HFFc6 (cell line): Measurements from ENCODE around the gene FGFRL1. TPM values are rescaled to one million over a fixed set of nuclear protein-coding genes. Genes with fewer than 3 reads are reported as not detected.

Experiments
- DNase-seq: peaks from one replicate; pipeline ENCODE4 v3.0.0-alpha.2; 2018
- H3K27ac Mint-ChIP-seq: 2 replicates; pipeline ENCODE4 v1.8.0; 2020; ENCODE audit warnings: mild to moderate bottlenecking, mixed read lengths
- H3K27me3 Mint-ChIP-seq: 2 replicates; pipeline ENCODE4 v1.8.0; 2021; ENCODE audit warnings: mild to moderate bottlenecking, moderate library complexity, mixed read lengths; ENCODE audit not compliant: insufficient read depth
- H3K36me3 Mint-ChIP-seq: 2 replicates; pipeline ENCODE4 v1.8.0; 2021; ENCODE audit warnings: low read depth, mixed read lengths
- H3K4me1 Mint-ChIP-seq: 2 replicates; pipeline ENCODE4 v1.8.0; 2020; ENCODE audit warnings: low read depth, mixed read lengths
- H3K4me3 Mint-ChIP-seq: 2 replicates; pipeline ENCODE4 v1.8.0; 2020; ENCODE audit warnings: mild to moderate bottlenecking, moderate library complexity, mixed read lengths
- H3K9me3 Mint-ChIP-seq: 2 replicates; pipeline ENCODE4 v1.8.0; 2020; ENCODE audit warnings: mild to moderate bottlenecking, mixed read lengths
- CTCF ChIP-seq: fragments of 200-600 bp; sonication (generic); IDR thresholded peaks from 2 replicates; pipeline ENCODE4 v1.5.0; 2021; ENCODE audit warnings: antibody characterized with exemption, mild to moderate bottlenecking
- total RNA-seq, 6 experiments: library from RNA; stranded (reverse); fragmentation: NEBNext Ultra II Directional; extraction: Animal tissue kit (Norgen Biotek cat#: 25700); gene quantifications; 2 replicates in 1 of 6; 3 replicates in 5 of 6; pipeline ENCODE4 v1.2.3, GENCODE V29; 2021

FGFRL1 gene
- total RNA-seq, 6 experiments from 2014 or later = 15.4 to 40.8 (median 17.3) TPM

GRCh38 chr4:1030031-1030430, 18.6 kb downstream of the FGFRL1 start:
- Mint-ChIP-seq H3K4me1 (no peaks in the 10 kb centered on the region), H3K4me3 (no peak overlapping the region), H3K27ac (no peak overlapping the region), H3K27me3 (peaks cover 2% of the 10 kb centered on the region; the same call in 1 of the 2 replicates), H3K9me3 (no peaks in the 10 kb centered on the region), H3K36me3 (peaks cover 10% of the 10 kb centered on the region)
- no peak for DNase-seq
- TF ChIP-seq CTCF = no peak

GRCh38 chr4:1030559-1030958, 19.1 kb downstream of the FGFRL1 start:
- H3K27ac Mint-ChIP-seq = no peak overlapping the region
- no peaks in the 10 kb centered on the region for H3K9me3 Mint-ChIP-seq
- no peak for TF ChIP-seq CTCF
- peaks cover 2% of the 10 kb centered on the region; the same call in 1 of the 2 replicates for H3K27me3 Mint-ChIP-seq
- no peaks in the 10 kb centered on the region for H3K4me1 Mint-ChIP-seq
- no peak overlapping the region for H3K4me3 Mint-ChIP-seq
- no peak for DNase-seq
- H3K36me3 Mint-ChIP-seq = peaks cover 4% of the 10 kb centered on the region; the same call in 1 of the 2 replicates

GRCh38 chr4:1031346-1031745, 19.9 kb downstream of the FGFRL1 start:
- Mint-ChIP-seq H3K27me3 (peaks cover 2% of the 10 kb centered on the region; the same call in 1 of the 2 replicates), H3K4me3 (no peak overlapping the region)

GRCh38 chr4:1031956-1032795, 20.8 kb downstream of the FGFRL1 start:
- no peaks in the 10 kb centered on the region for H3K36me3 Mint-ChIP-seq
- no peaks in the 10 kb centered on the region for H3K9me3 Mint-ChIP-seq
- no peak for DNase-seq
- no peak overlapping the region for H3K4me3 Mint-ChIP-seq
- H3K27me3 Mint-ChIP-seq = peaks cover 2% of the 10 kb centered on the region; the same call in 1 of the 2 replicates
- no peak overlapping the region for H3K27ac Mint-ChIP-seq
- TF ChIP-seq CTCF = no peak
- no peaks in the 10 kb centered on the region for H3K4me1 Mint-ChIP-seq

More at GRCh38 chr4:1031346-1031745, 19.9 kb downstream of the FGFRL1 start:
- TF ChIP-seq CTCF = no peak
- no peaks in the 10 kb centered on the region for H3K4me1 Mint-ChIP-seq
- no peaks in the 10 kb centered on the region for H3K36me3 Mint-ChIP-seq
- DNase-seq = no peak
- H3K9me3 Mint-ChIP-seq = no peaks in the 10 kb centered on the region
- no peak overlapping the region for H3K27ac Mint-ChIP-seq

GRCh38 chr4:1032861-1033260, 21.4 kb downstream of the FGFRL1 start:
- Mint-ChIP-seq H3K36me3 (no peaks in the 10 kb centered on the region), H3K27me3 (peaks cover 2% of the 10 kb centered on the region; the same call in 1 of the 2 replicates), H3K27ac (no peak overlapping the region), H3K4me3 (no peak overlapping the region), H3K4me1 (no peaks in the 10 kb centered on the region), H3K9me3 (no peaks in the 10 kb centered on the region)
- no peak for DNase-seq
- TF ChIP-seq CTCF = no peak
